ENCODE measurements around the gene PHLPP2. TPM values are rescaled to one million over a fixed set of nuclear protein-coding genes. Genes with fewer than 3 reads are reported as not detected.

PHLPP2 gene
- total RNA-seq, 1 donor from 2014 or later: 13.0 TPM

- Mint-ChIP-seq H3K27me3 (ENCODE audit: unreplicated experiment) (no peaks in the 10 kb centered on the region), H3K27ac (ENCODE audit: unreplicated experiment) (peak overlapping the region; percentile 79), H3K4me3 (ENCODE audit: unreplicated experiment) (peak overlapping the region; percentile 95), H3K36me3 (ENCODE audit: unreplicated experiment) (peaks cover 4% of the 10 kb centered on the region), H3K4me1 (ENCODE audit: unreplicated experiment) (peaks cover 22% of the 10 kb centered on the region), H3K9me3 (ENCODE audit: unreplicated experiment) (no peaks in the 10 kb centered on the region)
- no peak for TF ChIP-seq CTCF (IDR thresholded peaks at IDR 0.05)
- peak; percentile 93 for DNase-seq (ENCODE audit: extremely low spot score, unreplicated experiment)
These were observed 1.5 kb downstream of the PHLPP2 start for GRCh38 chr16:71722801-71723536.

- no peak overlapping the region for H3K27ac Mint-ChIP-seq (ENCODE audit: unreplicated experiment)
- DNase-seq (ENCODE audit: extremely low spot score, unreplicated experiment): no peak
- TF ChIP-seq CTCF (IDR thresholded peaks at IDR 0.05): no peak
- H3K4me3 Mint-ChIP-seq (ENCODE audit: unreplicated experiment): no peak overlapping the region
- no peaks in the 10 kb centered on the region for H3K9me3 Mint-ChIP-seq (ENCODE audit: unreplicated experiment)
- peaks cover 28% of the 10 kb centered on the region for H3K4me1 Mint-ChIP-seq (ENCODE audit: unreplicated experiment)
- no peaks in the 10 kb centered on the region for H3K27me3 Mint-ChIP-seq (ENCODE audit: unreplicated experiment)
- peaks cover 4% of the 10 kb centered on the region for H3K36me3 Mint-ChIP-seq (ENCODE audit: unreplicated experiment)
These were observed 3.3 kb downstream of the PHLPP2 start for GRCh38 chr16:71721066-71721740.

- no peak for DNase-seq (ENCODE audit: extremely low spot score, unreplicated experiment)
- no peak for TF ChIP-seq CTCF (IDR thresholded peaks at IDR 0.05)
- Mint-ChIP-seq H3K27me3 (ENCODE audit: unreplicated experiment) (no peaks in the 10 kb centered on the region), H3K4me3 (ENCODE audit: unreplicated experiment) (no peak overlapping the region), H3K36me3 (ENCODE audit: unreplicated experiment) (peaks cover 15% of the 10 kb centered on the region), H3K9me3 (ENCODE audit: unreplicated experiment) (no peaks in the 10 kb centered on the region), H3K4me1 (ENCODE audit: unreplicated experiment) (peaks cover 33% of the 10 kb centered on the region), H3K27ac (ENCODE audit: unreplicated experiment) (no peak overlapping the region)
These were observed 12.0 kb downstream of the PHLPP2 start for GRCh38 chr16:71712501-71712900.

- no peak for TF ChIP-seq CTCF (IDR thresholded peaks at IDR 0.05)
- no peaks in the 10 kb centered on the region for H3K9me3 Mint-ChIP-seq (ENCODE audit: unreplicated experiment)
- peaks cover 15% of the 10 kb centered on the region for H3K36me3 Mint-ChIP-seq (ENCODE audit: unreplicated experiment)
- H3K27ac Mint-ChIP-seq (ENCODE audit: unreplicated experiment): no peak overlapping the region
- H3K4me3 Mint-ChIP-seq (ENCODE audit: unreplicated experiment): no peak overlapping the region
- no peaks in the 10 kb centered on the region for H3K27me3 Mint-ChIP-seq (ENCODE audit: unreplicated experiment)
- DNase-seq (ENCODE audit: extremely low spot score, unreplicated experiment): no peak
- H3K4me1 Mint-ChIP-seq (ENCODE audit: unreplicated experiment): peaks cover 37% of the 10 kb centered on the region
These were observed 12.7 kb downstream of the PHLPP2 start for GRCh38 chr16:71711789-71712188.

- Mint-ChIP-seq H3K27me3 (ENCODE audit: unreplicated experiment) (no peaks in the 10 kb centered on the region), H3K27ac (ENCODE audit: unreplicated experiment) (peak overlapping the region; percentile 78), H3K4me3 (ENCODE audit: unreplicated experiment) (no peak overlapping the region), H3K9me3 (ENCODE audit: unreplicated experiment) (no peaks in the 10 kb centered on the region), H3K36me3 (ENCODE audit: unreplicated experiment) (peaks cover 8% of the 10 kb centered on the region), H3K4me1 (ENCODE audit: unreplicated experiment) (peaks cover 39% of the 10 kb centered on the region)
- TF ChIP-seq CTCF (IDR thresholded peaks at IDR 0.05): no peak
- DNase-seq (ENCODE audit: extremely low spot score, unreplicated experiment): no peak
These were observed 15.2 kb downstream of the PHLPP2 start for GRCh38 chr16:71709229-71709781.

All from osteocyte (in vitro differentiated cells).